PC-3 (cell line): ENCODE data around the gene CYP4V2. TPM values are rescaled to one million over a fixed set of nuclear protein-coding genes. Genes with fewer than 3 reads are reported as not detected.
"Not testable (repeated sequence)": the region's sequence is repeated elsewhere in the genome, so short reads cannot be mapped to it uniquely, and the experiment has no call there.

ENCODE experiments used
- ATAC-seq: fragments of 200-7000 bp; cut with Tn5 transposase; 2 replicates; pipeline ENCODE4 v1.9.1; 2020; ENCODE audit warnings: mild to moderate bottlenecking, moderate library complexity
- BruUV-seq: library from RNA; stranded (reverse); fragments of 400-500 nt; replicated peaks from 2 replicates; lab custom pipeline; 2021; lab: Mats Ljungman, UMichigan
- CTCF ChIA-PET: fragments of 300-600 bp; sonication (Branson Sonifier 250); formaldehyde crosslinking; loops from one replicate; lab custom pipeline; 2022; ENCODE audit warnings: antibody characterized with exemption; lab: Charles Lee
- POLR2A ChIA-PET: fragments of 300-600 bp; sonication (Branson Sonifier 250); formaldehyde crosslinking; loops from one replicate; lab custom pipeline; 2022; ENCODE audit warnings: antibody characterized with exemption; ENCODE audit not compliant: unreplicated experiment; lab: Charles Lee
- DNase-seq: peaks from one replicate; pipeline ENCODE4 v3.0.0-alpha.2; 2015
- H2AFZ ChIP-seq: fragments of 300-600 bp; sonication (generic); 2 replicates; pipeline ENCODE4 v1.6.0; 2016; ENCODE audit warnings: antibody characterized with exemption, low read length
- H3F3A ChIP-seq: fragments of 300-600 bp; sonication (generic); one replicate; pipeline ENCODE4 v1.6.0; 2017; ENCODE audit warnings: antibody characterized with exemption, low read length, control low read depth, mild to moderate bottlenecking; ENCODE audit not compliant: unreplicated experiment
- H3K27ac ChIP-seq: fragments of 300-600 bp; sonication (generic); 2 replicates; pipeline ENCODE4 v1.5.1; 2016; ENCODE audit warnings: mild to moderate bottlenecking, low read length
- H3K27me3 ChIP-seq: fragments of 300-600 bp; sonication (generic); 2 replicates; pipeline ENCODE4 v1.6.1; 2016; ENCODE audit warnings: low read length, mixed read lengths
- H3K36me3 ChIP-seq: fragments of 300-600 bp; sonication (generic); 2 replicates; pipeline ENCODE4 v1.6.1; 2016; ENCODE audit warnings: low read depth, mixed run types, low read length, mixed read lengths
- H3K4me1 ChIP-seq: fragments of 300-600 bp; sonication (generic); 2 replicates; pipeline ENCODE4 v1.5.1; 2016; ENCODE audit warnings: low read length; ENCODE audit not compliant: insufficient read depth
- H3K4me2 ChIP-seq: fragments of 300-600 bp; sonication (generic); 2 replicates; pipeline ENCODE4 v1.6.0; 2016; ENCODE audit warnings: low read length
- H3K4me3 ChIP-seq: fragments of 300-600 bp; sonication (generic); 2 replicates; pipeline ENCODE4 v1.5.1; 2016; ENCODE audit warnings: mild to moderate bottlenecking, low read length, mixed read lengths
- H3K79me2 ChIP-seq: fragments of 300-600 bp; sonication (generic); 2 replicates; pipeline ENCODE4 v1.6.1; 2017; ENCODE audit warnings: low read length, mixed read lengths
- H3K9ac ChIP-seq: fragments of 300-600 bp; sonication (generic); 2 replicates; pipeline ENCODE4 v1.6.0; 2016; ENCODE audit warnings: mild to moderate bottlenecking, low read length
- H3K9me2 ChIP-seq: fragments of 300-600 bp; sonication (generic); replicated peaks from 2 replicates; pipeline ENCODE4 v1.6.1; 2016; ENCODE audit warnings: mixed run types, low read length, mixed read lengths
- H3K9me3 ChIP-seq: fragments of 300-600 bp; sonication (generic); 2 replicates; pipeline ENCODE4 v1.6.1; 2016; ENCODE audit warnings: low read length, mixed read lengths
- H4K20me1 ChIP-seq: fragments of 300-600 bp; sonication (generic); 2 replicates; pipeline ENCODE4 v1.6.1; 2016; ENCODE audit warnings: low read length, mixed read lengths
- EZH2 ChIP-seq: fragments of 300-600 bp; sonication (generic); IDR thresholded peaks from one replicate; pipeline ENCODE4 v1.6.1; 2017; ENCODE audit warnings: antibody characterized with exemption, mild to moderate bottlenecking, low read length; ENCODE audit not compliant: unreplicated experiment
- EZH2phosphoT487 ChIP-seq: fragments of 300-600 bp; sonication (generic); IDR thresholded peaks from 2 replicates; pipeline ENCODE4 v1.6.1; 2018; ENCODE audit warnings: mild to moderate bottlenecking, antibody characterized with exemption, low read length, borderline replicate concordance
- intact Hi-C: fragments of 100-400 bp; cut with micrococcal nuclease; formaldehyde crosslinking; loops from 2 replicates; pipeline ENCODE4 v1.9.0; 2023
- total RNA-seq: library from RNA; depleted of rRNA; stranded (reverse); fragments of >200 nt; gene quantifications from 2 replicates; pipeline ENCODE4 v1.2.3, GENCODE V29; 2014
- TF ChIP-seq, protein P1 (sequence below): fragments of 300-600 bp; sonication (generic); conservative IDR thresholded peaks from 2 replicates; pipeline ENCODE4 v1.5.1; 2017; ENCODE audit warnings: antibody characterized with exemption, low read depth, mild to moderate bottlenecking, low read length

CYP4V2 gene
- total RNA-seq, 1 experiment from 2014 or later: 0.69 TPM

DNA sequence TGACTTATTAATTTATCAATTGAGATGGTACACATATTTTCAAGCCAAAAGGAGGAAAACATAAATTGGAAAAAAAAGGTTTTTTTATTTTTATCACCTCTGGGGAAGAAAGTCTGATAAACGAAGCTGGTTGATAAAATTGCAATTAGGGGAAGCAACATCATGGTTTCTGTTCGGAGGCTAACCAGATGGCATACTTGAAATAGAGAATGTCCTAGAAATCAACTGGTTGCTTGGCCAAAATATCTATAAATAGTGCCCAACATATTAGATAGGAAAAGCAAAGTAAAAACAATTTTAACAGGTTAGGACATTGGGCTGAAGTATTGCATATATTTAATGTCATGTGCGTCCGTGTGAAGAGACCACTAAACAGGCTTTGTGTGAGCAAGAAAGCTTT, 50.2 kb downstream of the CYP4V2 start:
- H3K27ac ChIP-seq: no peak overlapping the region
- no peak for DNase-seq
- CTCF ChIA-PET: no interaction called here
- BruUV-seq: no TSS peak
- H3K4me1 ChIP-seq: no peaks in the 10 kb centered on the region
- peaks cover 17% of the 10 kb centered on the region; the same call in 1 of the 2 replicates for H3K27me3 ChIP-seq
- H3K9me2 ChIP-seq: no peaks in the 10 kb centered on the region
- ATAC-seq: no peak
- no peak overlapping the region for H3K9ac ChIP-seq
- TF ChIP-seq EZH2 (no peak), EZH2phosphoT487 (no peak)
- TF ChIP-seq, protein P1, sequence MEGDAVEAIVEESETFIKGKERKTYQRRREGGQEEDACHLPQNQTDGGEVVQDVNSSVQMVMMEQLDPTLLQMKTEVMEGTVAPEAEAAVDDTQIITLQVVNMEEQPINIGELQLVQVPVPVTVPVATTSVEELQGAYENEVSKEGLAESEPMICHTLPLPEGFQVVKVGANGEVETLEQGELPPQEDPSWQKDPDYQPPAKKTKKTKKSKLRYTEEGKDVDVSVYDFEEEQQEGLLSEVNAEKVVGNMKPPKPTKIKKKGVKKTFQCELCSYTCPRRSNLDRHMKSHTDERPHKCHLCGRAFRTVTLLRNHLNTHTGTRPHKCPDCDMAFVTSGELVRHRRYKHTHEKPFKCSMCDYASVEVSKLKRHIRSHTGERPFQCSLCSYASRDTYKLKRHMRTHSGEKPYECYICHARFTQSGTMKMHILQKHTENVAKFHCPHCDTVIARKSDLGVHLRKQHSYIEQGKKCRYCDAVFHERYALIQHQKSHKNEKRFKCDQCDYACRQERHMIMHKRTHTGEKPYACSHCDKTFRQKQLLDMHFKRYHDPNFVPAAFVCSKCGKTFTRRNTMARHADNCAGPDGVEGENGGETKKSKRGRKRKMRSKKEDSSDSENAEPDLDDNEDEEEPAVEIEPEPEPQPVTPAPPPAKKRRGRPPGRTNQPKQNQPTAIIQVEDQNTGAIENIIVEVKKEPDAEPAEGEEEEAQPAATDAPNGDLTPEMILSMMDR: no peak
- H3K4me2 ChIP-seq: no peak overlapping the region
- POLR2A ChIA-PET: no interaction called here
- H4K20me1 ChIP-seq: no peaks in the 10 kb centered on the region
- H3F3A ChIP-seq: no peaks in the 10 kb centered on the region
- no peak overlapping the region for H3K4me3 ChIP-seq
- intact Hi-C loops: no loop called here
- H2AFZ ChIP-seq: no peak overlapping the region
- H3K79me2 ChIP-seq: no peaks in the 10 kb centered on the region
- H3K36me3 ChIP-seq: no peaks in the 10 kb centered on the region
- no peaks in the 10 kb centered on the region for H3K9me3 ChIP-seq

DNA sequence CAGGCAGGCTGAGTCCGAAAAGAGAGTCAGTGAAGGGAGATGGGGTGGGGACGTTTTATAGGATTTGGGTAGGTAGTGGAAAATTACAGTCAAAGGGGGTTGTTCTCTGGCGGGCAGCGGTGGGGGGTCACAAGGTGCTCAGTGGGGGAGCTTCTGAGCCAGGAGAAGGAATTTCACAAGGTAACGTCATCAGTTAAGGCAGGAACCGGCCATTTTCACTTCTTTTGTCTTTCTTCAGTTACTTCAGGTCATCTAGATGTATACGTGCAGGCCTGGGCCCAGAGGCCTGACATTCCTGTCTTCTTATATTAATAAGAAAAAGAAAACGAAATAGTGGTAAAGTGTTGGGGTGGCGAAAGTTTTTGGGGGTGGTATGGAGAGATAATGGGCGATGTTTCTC, 50.7 kb downstream of the CYP4V2 start:
- H3K9ac ChIP-seq, H4K20me1 ChIP-seq, H3K9me2 ChIP-seq, H3K4me3 ChIP-seq, H3K79me2 ChIP-seq, DNase-seq, H3F3A ChIP-seq, intact Hi-C loops, H3K36me3 ChIP-seq, H2AFZ ChIP-seq, H3K4me1 ChIP-seq, CTCF ChIA-PET, H3K27ac ChIP-seq, POLR2A ChIA-PET, BruUV-seq, ATAC-seq, H3K9me3 ChIP-seq, H3K4me2 ChIP-seq: not testable (repeated sequence)
- peaks cover 17% of the 10 kb centered on the region; the same call in 1 of the 2 replicates for H3K27me3 ChIP-seq

DNA sequence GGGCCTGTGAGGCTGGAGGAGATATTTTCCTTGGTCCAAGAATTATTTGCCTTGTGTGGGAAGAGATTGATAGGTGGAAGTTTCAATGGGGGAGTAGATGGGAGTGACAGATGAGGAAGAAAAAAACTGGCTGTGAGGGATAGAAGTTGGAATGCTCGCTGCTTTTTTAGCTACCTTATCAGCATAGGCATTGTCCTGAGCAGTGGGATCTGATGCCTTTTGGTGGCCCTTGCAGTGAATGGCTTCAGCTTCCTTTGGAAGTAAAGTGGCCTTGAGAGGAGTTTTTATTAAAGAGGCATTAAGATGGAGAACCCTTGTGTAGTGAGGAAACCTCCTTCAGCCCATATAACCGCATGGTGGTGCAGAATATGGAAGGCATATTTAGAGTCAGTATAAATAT, 52.0 kb downstream of the CYP4V2 start:
- no peak for DNase-seq
- Histone ChIP-seq H3K9ac (no peak overlapping the region), H3K9me3 (no peaks in the 10 kb centered on the region), H4K20me1 (no peaks in the 10 kb centered on the region), H3F3A (no peaks in the 10 kb centered on the region), H3K27me3 (peaks cover 9% of the 10 kb centered on the region; the same call in 1 of the 2 replicates), H3K27ac (no peak overlapping the region), H3K9me2 (no peaks in the 10 kb centered on the region), H3K36me3 (no peaks in the 10 kb centered on the region), H3K4me3 (no peak overlapping the region), H3K79me2 (no peaks in the 10 kb centered on the region), H3K4me1 (no peaks in the 10 kb centered on the region), H3K4me2 (no peak overlapping the region), H2AFZ (no peak overlapping the region)
- no peak for ATAC-seq
- BruUV-seq: no TSS peak
- TF ChIP-seq EZH2phosphoT487 (no peak), EZH2 (no peak)
- TF ChIP-seq, protein P1: no peak
- intact Hi-C loops: no loop called here
- ChIA-PET POLR2A (no interaction called here), CTCF (no interaction called here)
